MM.1S (cell line): ENCODE results near the gene POFUT1.

Experiments
- DNase-seq: peaks from one replicate; pipeline ENCODE4 v3.0.0-alpha.2; 2015
- H2AFZ ChIP-seq: fragments of 300-600 bp; sonication (generic); 2 replicates; pipeline ENCODE4 v1.6.0; 2016; ENCODE audit warnings: antibody characterized with exemption, low read length
- H3F3A ChIP-seq: fragments of 300-600 bp; sonication (generic); 2 replicates; pipeline ENCODE4 v1.6.1; 2016; ENCODE audit warnings: mild to moderate bottlenecking, antibody characterized with exemption, low read length, moderate library complexity, mixed read lengths; ENCODE audit not compliant: insufficient read depth
- H3K27ac ChIP-seq: fragments of 300-600 bp; sonication (generic); 2 replicates; pipeline ENCODE4 v1.5.1; 2016; ENCODE audit warnings: mild to moderate bottlenecking, low read length
- H3K27me3 ChIP-seq: fragments of 300-600 bp; sonication (generic); replicated peaks from 2 replicates; pipeline ENCODE4 v1.6.0; 2016; ENCODE audit warnings: low read length; ENCODE audit not compliant: insufficient read depth
- H3K36me3 ChIP-seq: fragments of 300-600 bp; sonication (generic); replicated peaks from 2 replicates; pipeline ENCODE4 v1.6.1; 2016; ENCODE audit warnings: mild to moderate bottlenecking, low read length, mixed read lengths; ENCODE audit not compliant: insufficient read depth
- H3K4me1 ChIP-seq: fragments of 300-600 bp; sonication (generic); 2 replicates; pipeline ENCODE4 v1.6.1; 2016; ENCODE audit warnings: low read length, mixed read lengths
- H3K4me2 ChIP-seq: fragments of 300-600 bp; sonication (generic); 2 replicates; pipeline ENCODE4 v1.6.0; 2016; ENCODE audit warnings: low read depth, low read length
- H3K4me3 ChIP-seq: fragments of 300-600 bp; sonication (generic); 2 replicates; pipeline ENCODE4 v1.5.1; 2016; ENCODE audit warnings: low read length, mixed read lengths
- H3K79me2 ChIP-seq: fragments of 300-600 bp; sonication (generic); 2 replicates; pipeline ENCODE4 v1.6.1; 2016; ENCODE audit warnings: mixed run types, low read length, mixed read lengths
- H3K9ac ChIP-seq: fragments of 300-600 bp; sonication (generic); 2 replicates; pipeline ENCODE4 v1.6.1; 2016; ENCODE audit warnings: low read length, mixed read lengths
- H3K9me2 ChIP-seq: fragments of 300-600 bp; sonication (generic); replicated peaks from 2 replicates; pipeline ENCODE4 v1.6.1; 2016; ENCODE audit warnings: mild to moderate bottlenecking, low read length, mixed read lengths; ENCODE audit not compliant: insufficient read depth
- H3K9me3 ChIP-seq: fragments of 300-600 bp; sonication (generic); replicated peaks from 2 replicates; pipeline ENCODE4 v1.6.1; 2016; ENCODE audit warnings: mild to moderate bottlenecking, low read length, mixed read lengths; ENCODE audit not compliant: insufficient read depth
- H4K20me1 ChIP-seq: fragments of 300-600 bp; sonication (generic); 2 replicates; pipeline ENCODE4 v1.6.1; 2016; ENCODE audit warnings: mild to moderate bottlenecking, low read length, moderate library complexity, mixed read lengths; ENCODE audit not compliant: insufficient read depth
- CTCF ChIP-seq: fragments of 300-600 bp; sonication (generic); IDR thresholded peaks from 2 replicates; pipeline ENCODE4 v1.5.1; 2016; ENCODE audit warnings: antibody characterized with exemption, low read length, mixed read lengths
- EZH2 ChIP-seq: fragments of 300-600 bp; sonication (generic); optimal IDR thresholded peaks from 2 replicates; pipeline ENCODE3; 2017; ENCODE audit warnings: low read depth, mild to moderate bottlenecking, antibody characterized with exemption, low read length, mixed read lengths
- EZH2phosphoT487 ChIP-seq: fragments of 300-600 bp; sonication (generic); IDR thresholded peaks from 2 replicates; pipeline ENCODE4 v1.6.1; 2018; ENCODE audit warnings: antibody characterized with exemption, low read length

Gene POFUT1

GRCh38 chr20:32226391-32226790 lies 18.7 kb downstream of the POFUT1 start:
- H3K9ac ChIP-seq = no peak overlapping the region
- no peak overlapping the region for H3K4me2 ChIP-seq
- TF ChIP-seq EZH2 (no peak), CTCF (no peak), EZH2phosphoT487 (no peak)
- no peaks in the 10 kb centered on the region for H3K79me2 ChIP-seq
- no peak overlapping the region for H2AFZ ChIP-seq
- no peaks in the 10 kb centered on the region; the same call in 1 of the 2 replicates for H3K36me3 ChIP-seq
- H3K9me2 ChIP-seq = no peaks in the 10 kb centered on the region
- H3K4me1 ChIP-seq = no peaks in the 10 kb centered on the region; the same call in 1 of the 2 replicates
- no peaks in the 10 kb centered on the region for H4K20me1 ChIP-seq
- H3K9me3 ChIP-seq = no peaks in the 10 kb centered on the region
- no peaks in the 10 kb centered on the region for H3K27me3 ChIP-seq
- no peak overlapping the region for H3K27ac ChIP-seq
- H3F3A ChIP-seq = peaks cover 3% of the 10 kb centered on the region
- no peak for DNase-seq
- H3K4me3 ChIP-seq = no peak overlapping the region

- Histone ChIP-seq H3F3A (peaks cover 12% of the 10 kb centered on the region), H3K27me3 (no peaks in the 10 kb centered on the region), H3K4me3 (no peak overlapping the region), H3K79me2 (no peaks in the 10 kb centered on the region), H3K4me1 (peaks cover 9% of the 10 kb centered on the region), H2AFZ (no peak overlapping the region), H3K4me2 (no peak overlapping the region), H3K9me2 (no peaks in the 10 kb centered on the region), H3K27ac (no peak overlapping the region), H3K36me3 (no peaks in the 10 kb centered on the region; the same call in 1 of the 2 replicates), H3K9ac (no peak overlapping the region), H4K20me1 (no peaks in the 10 kb centered on the region), H3K9me3 (no peaks in the 10 kb centered on the region)
- TF ChIP-seq EZH2phosphoT487 (no peak), EZH2 (no peak), CTCF (no peak)
- DNase-seq = no peak
Measured at GRCh38 chr20:32227306-32227705, 19.6 kb downstream of the POFUT1 start.

GRCh38 chr20:32227744-32228688 lies 20.3 kb downstream of the POFUT1 start:
- Histone ChIP-seq H3K9ac (no peak overlapping the region), H3K27ac (no peak overlapping the region), H3K36me3 (no peaks in the 10 kb centered on the region; the same call in 1 of the 2 replicates), H3F3A (peaks cover 15% of the 10 kb centered on the region), H3K27me3 (no peaks in the 10 kb centered on the region), H3K4me3 (no peak overlapping the region), H3K9me3 (no peaks in the 10 kb centered on the region), H4K20me1 (no peaks in the 10 kb centered on the region), H2AFZ (no peak overlapping the region), H3K9me2 (no peaks in the 10 kb centered on the region), H3K4me1 (peaks cover 13% of the 10 kb centered on the region), H3K4me2 (no peak overlapping the region), H3K79me2 (no peaks in the 10 kb centered on the region)
- no peak for TF ChIP-seq EZH2phosphoT487
- DNase-seq = no peak
